HG03342 (cell line): ENCODE data around the gene GREB1.

Experiments
- ATAC-seq: cut with Tn5 transposase; IDR thresholded peaks from one replicate; pipeline ENCODE4 v1.9.1; 2021; ENCODE audit warnings: mild to moderate bottlenecking, moderate library complexity; ENCODE audit not compliant: unreplicated experiment

Gene GREB1

GRCh38 chr2:11558214-11558886, 24.5 kb downstream of the GREB1 start:
- no peak for ATAC-seq

GRCh38 chr2:11559066-11559785, 25.4 kb downstream of the GREB1 start:
- no peak for ATAC-seq

GRCh38 chr2:11559786-11560155, 25.9 kb downstream of the GREB1 start:
- no peak for ATAC-seq

GRCh38 chr2:11560806-11561205, 27.0 kb downstream of the GREB1 start:
- ATAC-seq, result no peak

- ATAC-seq, result no peak
These were observed 28.2 kb downstream of the GREB1 start for GRCh38 chr2:11562011-11562410.

GRCh38 chr2:11562476-11562875, 28.6 kb downstream of the GREB1 start:
- no peak for ATAC-seq

GRCh38 chr2:11563784-11564666, 30.2 kb downstream of the GREB1 start:
- ATAC-seq, result no peak

GRCh38 chr2:11564816-11565567, 31.1 kb downstream of the GREB1 start:
- no peak for ATAC-seq

GRCh38 chr2:11566383-11566782, 32.5 kb downstream of the GREB1 start:
- no peak for ATAC-seq

- ATAC-seq, result no peak
These were observed 33.8 kb downstream of the GREB1 start for GRCh38 chr2:11567631-11568031.

- ATAC-seq, result no peak
These were observed 34.6 kb downstream of the GREB1 start for GRCh38 chr2:11568436-11568835.

GRCh38 chr2:11569636-11570035, 35.8 kb downstream of the GREB1 start:
- ATAC-seq, result no peak

- ATAC-seq, result no peak
These were observed 37.3 kb downstream of the GREB1 start for GRCh38 chr2:11571170-11571569.

- ATAC-seq, result no peak
These were observed 39.2 kb downstream of the GREB1 start for GRCh38 chr2:11572996-11573395.

- ATAC-seq, result no peak
These were observed 39.8 kb downstream of the GREB1 start for GRCh38 chr2:11573418-11574175.

GRCh38 chr2:11574176-11575046, 40.6 kb downstream of the GREB1 start:
- no peak for ATAC-seq

GRCh38 chr2:11576398-11576797, 42.6 kb downstream of the GREB1 start:
- no peak for ATAC-seq

GRCh38 chr2:11577101-11577883, 43.4 kb downstream of the GREB1 start:
- ATAC-seq, result no peak
